Loucy (cell line): ENCODE results near the gene EIF4E3.

Experiments used
- H2AFZ ChIP-seq: fragments of 200-600 bp; sonication (generic); 2 replicates; pipeline ENCODE4 v1.6.0; 2016; ENCODE audit warnings: antibody characterized with exemption, mild to moderate bottlenecking, low read length, moderate library complexity
- H3F3A ChIP-seq: fragments of 200-600 bp; 2 replicates; pipeline ENCODE4 v1.6.0; 2016; ENCODE audit warnings: antibody characterized with exemption, low read depth, mild to moderate bottlenecking
- H3K27me3 ChIP-seq: fragments of 200-600 bp; sonication (generic); 2 replicates; pipeline ENCODE4 v1.6.1; 2014; ENCODE audit warnings: low read length, mild to moderate bottlenecking; ENCODE audit not compliant: insufficient read depth, poor library complexity, severe bottlenecking
- H3K36me3 ChIP-seq: fragments of 200-600 bp; sonication (generic); 2 replicates; pipeline ENCODE4 v1.6.1; 2016; ENCODE audit warnings: low read length; ENCODE audit not compliant: insufficient read depth
- H3K4me1 ChIP-seq: fragments of 200-600 bp; sonication (generic); 2 replicates; pipeline ENCODE4 v1.5.1; 2014; ENCODE audit warnings: low read length, mild to moderate bottlenecking; ENCODE audit not compliant: insufficient read depth, poor library complexity, severe bottlenecking
- H3K4me2 ChIP-seq: fragments of 200-600 bp; sonication (generic); 2 replicates; pipeline ENCODE4 v1.6.0; 2014; ENCODE audit warnings: antibody characterized with exemption, low read length, low read depth, mild to moderate bottlenecking; ENCODE audit not compliant: poor library complexity, severe bottlenecking
- H3K4me3 ChIP-seq: fragments of 200-600 bp; sonication (generic); 2 replicates; pipeline ENCODE4 v1.5.1; 2014; ENCODE audit warnings: low read length, mild to moderate bottlenecking, mixed read lengths; ENCODE audit not compliant: poor library complexity, severe bottlenecking
- H3K79me2 ChIP-seq: fragments of 200-600 bp; sonication (generic); 2 replicates; pipeline ENCODE4 v1.6.1; 2014; ENCODE audit warnings: low read length; ENCODE audit not compliant: insufficient read depth
- H3K9ac ChIP-seq: fragments of 200-600 bp; sonication (generic); 2 replicates; pipeline ENCODE4 v1.6.0; 2014; ENCODE audit warnings: mild to moderate bottlenecking, low read depth, low read length, moderate library complexity; ENCODE audit not compliant: poor library complexity, severe bottlenecking
- H3K9me2 ChIP-seq: fragments of 200-600 bp; sonication (generic); replicated peaks from 2 replicates; pipeline ENCODE4 v1.6.1; 2016; ENCODE audit warnings: low read depth, low read length, mixed read lengths
- H3K9me3 ChIP-seq: fragments of 200-600 bp; sonication (generic); 2 replicates; pipeline ENCODE4 v1.6.1; 2014; ENCODE audit warnings: mild to moderate bottlenecking, antibody characterized with exemption, low read length, low read depth; ENCODE audit not compliant: insufficient read depth
- H4K20me1 ChIP-seq: fragments of 200-600 bp; sonication (generic); 2 replicates; pipeline ENCODE4 v1.6.0; 2014; ENCODE audit warnings: antibody characterized with exemption, low read length, mild to moderate bottlenecking; ENCODE audit not compliant: insufficient read depth, poor library complexity, severe bottlenecking
- EZH2phosphoT487 ChIP-seq: fragments of 200-600 bp; IDR thresholded peaks from 2 replicates; pipeline ENCODE4 v1.6.1; 2018; ENCODE audit warnings: antibody characterized with exemption, mild to moderate bottlenecking, moderate library complexity, borderline replicate concordance
- TF ChIP-seq, protein P1 (sequence below): fragments of 200-600 bp; sonication (generic); conservative IDR thresholded peaks from 2 replicates; pipeline ENCODE4 v1.5.1; 2014; ENCODE audit warnings: mild to moderate bottlenecking, antibody characterized with exemption, low read length

EIF4E3 gene

DNA sequence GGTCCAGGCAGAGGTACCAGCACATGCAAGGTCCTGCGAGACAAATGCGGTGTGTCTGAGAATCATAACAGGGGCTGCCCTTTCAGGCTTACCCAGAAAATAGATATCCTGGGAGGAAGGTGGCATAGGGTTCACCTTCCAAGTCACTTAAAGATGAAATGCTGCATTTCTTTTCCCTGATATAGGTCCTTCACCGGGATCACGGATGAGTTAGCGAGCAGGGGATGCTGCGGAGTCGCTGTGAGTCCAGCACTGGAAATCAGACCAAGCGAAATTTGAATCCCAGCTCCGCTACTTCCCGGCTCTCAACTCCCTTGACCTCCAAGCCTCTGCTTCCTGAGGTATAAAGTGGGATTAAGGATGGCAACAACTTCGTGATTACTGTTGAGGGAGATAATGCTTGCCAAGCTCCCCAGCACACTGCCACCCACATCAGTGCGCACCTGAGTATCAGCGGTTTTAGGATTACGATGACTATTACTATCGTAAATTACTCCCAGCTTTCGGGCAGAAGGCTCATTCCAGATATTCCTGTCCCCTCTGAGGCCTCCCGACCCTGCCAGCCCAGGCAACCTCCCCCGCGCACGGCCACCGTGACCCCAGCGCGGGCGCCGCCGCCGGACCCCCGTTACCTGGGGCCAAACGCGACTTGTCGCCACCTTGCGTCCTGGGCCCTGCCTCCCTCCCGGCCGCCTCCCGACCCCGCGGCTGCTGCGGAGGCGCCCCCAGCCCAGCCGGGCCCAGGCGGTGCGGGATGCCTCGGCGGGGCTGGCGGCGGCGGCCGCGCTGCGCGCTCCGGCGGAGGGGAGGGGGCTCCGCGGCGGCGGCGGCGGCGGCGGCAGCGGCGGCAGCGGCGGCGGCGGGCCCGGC is 27.9 kb upstream of the EIF4E3 start:
- no peak overlapping the region for H3K4me2 ChIP-seq
- H3K9me2 ChIP-seq = no peaks in the 10 kb centered on the region
- H3K4me1 ChIP-seq = no peaks in the 10 kb centered on the region
- H3K36me3 ChIP-seq = no peaks in the 10 kb centered on the region
- no peak overlapping the region for H3K9ac ChIP-seq
- no peaks in the 10 kb centered on the region for H3K9me3 ChIP-seq
- peaks cover 8% of the 10 kb centered on the region for H3K27me3 ChIP-seq
- no peak overlapping the region for H2AFZ ChIP-seq
- H4K20me1 ChIP-seq = no peaks in the 10 kb centered on the region
- no peaks in the 10 kb centered on the region for H3F3A ChIP-seq
- H3K4me3 ChIP-seq = no peak overlapping the region
- H3K79me2 ChIP-seq = no peaks in the 10 kb centered on the region
- no peak for TF ChIP-seq EZH2phosphoT487
- TF ChIP-seq, protein P1, sequence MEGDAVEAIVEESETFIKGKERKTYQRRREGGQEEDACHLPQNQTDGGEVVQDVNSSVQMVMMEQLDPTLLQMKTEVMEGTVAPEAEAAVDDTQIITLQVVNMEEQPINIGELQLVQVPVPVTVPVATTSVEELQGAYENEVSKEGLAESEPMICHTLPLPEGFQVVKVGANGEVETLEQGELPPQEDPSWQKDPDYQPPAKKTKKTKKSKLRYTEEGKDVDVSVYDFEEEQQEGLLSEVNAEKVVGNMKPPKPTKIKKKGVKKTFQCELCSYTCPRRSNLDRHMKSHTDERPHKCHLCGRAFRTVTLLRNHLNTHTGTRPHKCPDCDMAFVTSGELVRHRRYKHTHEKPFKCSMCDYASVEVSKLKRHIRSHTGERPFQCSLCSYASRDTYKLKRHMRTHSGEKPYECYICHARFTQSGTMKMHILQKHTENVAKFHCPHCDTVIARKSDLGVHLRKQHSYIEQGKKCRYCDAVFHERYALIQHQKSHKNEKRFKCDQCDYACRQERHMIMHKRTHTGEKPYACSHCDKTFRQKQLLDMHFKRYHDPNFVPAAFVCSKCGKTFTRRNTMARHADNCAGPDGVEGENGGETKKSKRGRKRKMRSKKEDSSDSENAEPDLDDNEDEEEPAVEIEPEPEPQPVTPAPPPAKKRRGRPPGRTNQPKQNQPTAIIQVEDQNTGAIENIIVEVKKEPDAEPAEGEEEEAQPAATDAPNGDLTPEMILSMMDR = no peak

DNA sequence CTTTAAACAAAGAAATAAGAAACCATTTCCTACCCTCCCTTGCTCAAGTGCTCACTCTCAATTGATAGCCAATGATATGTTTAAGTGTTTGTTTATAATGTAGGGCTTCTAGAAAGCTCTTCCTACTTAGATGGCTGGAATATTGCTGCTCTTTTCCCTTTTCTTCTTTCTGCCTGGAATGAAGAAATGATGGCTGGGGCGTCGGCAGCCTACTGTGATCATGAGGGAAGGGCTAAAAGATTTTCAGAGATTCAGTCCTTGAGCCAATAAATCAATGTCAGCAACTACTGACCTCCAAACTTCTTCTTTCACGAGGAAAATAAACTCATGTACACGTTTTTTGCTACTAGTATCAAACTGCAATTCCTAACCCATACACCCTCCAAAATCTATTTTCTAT is 26.4 kb upstream of the EIF4E3 start:
- no peak overlapping the region for H3K4me3 ChIP-seq

DNA sequence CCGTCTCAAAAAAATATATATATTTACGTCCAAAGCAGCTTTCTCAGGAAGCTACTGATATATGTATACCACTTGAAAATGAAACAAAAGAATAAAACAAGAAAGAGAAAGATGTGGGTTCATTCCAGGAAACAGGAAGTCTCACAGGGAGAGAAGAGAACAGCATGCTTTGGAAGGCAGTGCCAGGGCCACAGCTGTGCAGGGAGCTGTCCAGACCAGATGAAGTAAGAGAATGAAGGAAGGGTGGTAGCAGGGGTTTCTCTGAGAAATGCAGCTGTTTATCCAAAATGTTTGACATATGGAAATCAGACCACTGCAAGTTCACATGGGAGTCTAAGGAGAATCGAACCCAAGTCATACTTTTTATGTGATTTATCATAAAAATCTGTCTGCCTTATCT is 19.5 kb upstream of the EIF4E3 start:
- no peak for TF ChIP-seq EZH2phosphoT487
- TF ChIP-seq, protein P1 = no peak
- no peaks in the 10 kb centered on the region for H3K9me2 ChIP-seq
- H3K36me3 ChIP-seq = no peaks in the 10 kb centered on the region
- H3F3A ChIP-seq = no peaks in the 10 kb centered on the region
- no peak overlapping the region for H3K4me2 ChIP-seq
- H4K20me1 ChIP-seq = no peaks in the 10 kb centered on the region
- H3K27me3 ChIP-seq = peaks cover 5% of the 10 kb centered on the region
- no peak overlapping the region for H2AFZ ChIP-seq
- peaks cover 11% of the 10 kb centered on the region for H3K9me3 ChIP-seq
- no peak overlapping the region for H3K4me3 ChIP-seq
- no peaks in the 10 kb centered on the region for H3K79me2 ChIP-seq
- H3K4me1 ChIP-seq = no peaks in the 10 kb centered on the region
- no peak overlapping the region for H3K9ac ChIP-seq

More for the DNA sequence above, 26.4 kb upstream of the EIF4E3 start:
- H3F3A ChIP-seq = no peaks in the 10 kb centered on the region
- no peaks in the 10 kb centered on the region for H3K36me3 ChIP-seq
- H3K79me2 ChIP-seq = no peaks in the 10 kb centered on the region
- no peak overlapping the region for H3K4me2 ChIP-seq
- no peaks in the 10 kb centered on the region for H4K20me1 ChIP-seq
- H3K9ac ChIP-seq = no peak overlapping the region
- no peaks in the 10 kb centered on the region for H3K4me1 ChIP-seq
- TF ChIP-seq, protein P1 = no peak
- no peak for TF ChIP-seq EZH2phosphoT487
- H3K9me2 ChIP-seq = no peaks in the 10 kb centered on the region
- H3K27me3 ChIP-seq = peaks cover 5% of the 10 kb centered on the region
- no peaks in the 10 kb centered on the region for H3K9me3 ChIP-seq
- no peak overlapping the region for H2AFZ ChIP-seq
